Stomach (tissue), 9 donors: ENCODE data around the gene TMEM120B. TPM values are rescaled to one million over a fixed set of nuclear protein-coding genes. Genes with fewer than 3 reads are reported as not detected.
"Not testable (repeated sequence)": the region's sequence is repeated elsewhere in the genome, so short reads cannot be mapped to it uniquely, and the experiment has no call there.

Source experiments
- DNase-seq, 2 donors: peaks; one replicate each; pipeline versions ENCODE4 v3.0.0 to v3.0.0-alpha.2; 2013 to 2019
- H3K27ac ChIP-seq, 5 donors: fragments of 200-600 bp in 4 of 5; sonication (generic) in 4 of 5; one replicate each; pipeline ENCODE4 v1.5.1; 2013 to 2019; ENCODE audit warnings: mild to moderate bottlenecking in 1 of 5, moderate library complexity in 1 of 5
- H3K27me3 ChIP-seq, 3 donors: fragments of 200-600 bp; sonication (generic); one replicate each; pipeline ENCODE4 v1.5.1; 2017 to 2019; ENCODE audit warnings: mixed run types in 1 of 3
- H3K36me3 ChIP-seq, 4 donors: fragments of 200-600 bp; sonication (generic); 1 replicate in 3 of 4; 2 replicates in 1 of 4; pipeline ENCODE4 v1.5.1; 2016 to 2019
- H3K4me1 ChIP-seq, 4 donors: fragments of 200-600 bp; sonication (generic); one replicate each; pipeline ENCODE4 v1.5.1; 2016 to 2019
- H3K4me3 ChIP-seq, 4 donors: fragments of 200-600 bp; sonication (generic) in 3 of 4; one replicate each; pipeline ENCODE4 v1.5.1; 2016 to 2019; ENCODE audit warnings: mild to moderate bottlenecking in 1 of 4
- H3K9me3 ChIP-seq, 4 donors: fragments of 200-600 bp; sonication (generic); one replicate each; pipeline ENCODE4 v1.5.1; 2016 to 2019
- CTCF ChIP-seq, 7 experiments: fragments of 450-650 bp in 4 of 7; fragments of 200-600 bp in 3 of 7; sonication (generic) in 3 of 7; IDR thresholded peaks; one replicate each; pipeline ENCODE4 v1.5.1; 2016 to 2019; ENCODE audit warnings: antibody characterized with exemption in 7 of 7, control low read depth in 2 of 7, mild to moderate bottlenecking in 1 of 7
- EP300 ChIP-seq: sonication (generic); formaldehyde crosslinking; IDR thresholded peaks from one replicate; pipeline ENCODE4 v1.6.1; 2017; ENCODE audit warnings: antibody characterized with exemption
- POLR2A ChIP-seq, 4 donors: fragments of 450-650 bp; IDR thresholded peaks; one replicate each; pipeline ENCODE4 v1.6.1; 2016; ENCODE audit warnings: antibody characterized with exemption in 4 of 4, control low read depth in 2 of 4, mild to moderate bottlenecking in 1 of 4, moderate library complexity in 1 of 4
- POLR2AphosphoS5 ChIP-seq, 3 donors: sonication (generic); formaldehyde crosslinking; IDR thresholded peaks; one replicate each; pipeline ENCODE4 v1.6.1; 2016; ENCODE audit warnings: antibody characterized with exemption in 3 of 3
- WGBS, 5 donors: extraction: QIAGEN DNeasy Blood & Tissue Kit in 3 of 5; methylation state at CpG; one replicate each; pipeline versions ENCODE4 v1.1.5 to v1.1.7; 2013 to 2018; 5-methylcytosine and 5-hydroxymethylcytosine counted together
- intact Hi-C: fragments of 100-400 bp; cut with DNase I; formaldehyde crosslinking; loops from one replicate; pipeline ENCODE4 v1.15.1; 2023; ENCODE audit warnings: low total_unique reads
- polyA plus RNA-seq, 3 donors: library from polyadenylated mRNA; stranded (reverse); fragments of 200-250 nt; gene quantifications; one replicate each; pipeline ENCODE4 v1.2.3, GENCODE V29; 2013
- total RNA-seq, 5 donors: library from RNA; depleted of rRNA; stranded (reverse); fragments of >200 nt; gene quantifications; one replicate each; pipeline versions ENCODE4 v1.1.0 to v1.2.3, GENCODE V29; 2014 to 2016
- donor health status: healthy with polysubstance abuse.
- donor health status: Bipolar disorder and iron deficiency.
- donor health status: healthy.

TMEM120B gene
- total and polyA plus RNA-seq, 8 donors = 0.58 to 11.6 (median 4.4) TPM

GRCh38 chr12:121701667-121702277, 10.8 kb upstream of the TMEM120B start:
- no peaks in the 10 kb centered on the region for H3K27me3 ChIP-seq
- H3K4me1 ChIP-seq = peaks cover 6 to 21% (median 15%) of the 10 kb centered on the region in 4 donors
- intact Hi-C loops = no loop called here
- 86 to 95% (median 90%) methylated on average over 3 of the region's 3 CpGs for WGBS, 5 donors
- TF ChIP-seq POLR2AphosphoS5 (IDR thresholded peaks at IDR 0.05) (no peak), EP300 (no peak), CTCF (IDR thresholded peaks at IDR 0.05) (no peak), POLR2A (IDR thresholded peaks at IDR 0.05) (no peak)
- H3K36me3 ChIP-seq = no peaks in the 10 kb centered on the region
- DNase-seq = no peak
- H3K4me3 ChIP-seq = no peak overlapping the region
- H3K27ac ChIP-seq = peak overlapping the region in 3 of 5 donors; percentile 28 to 69 (median 29)
- no peaks in the 10 kb centered on the region for H3K9me3 ChIP-seq

GRCh38 chr12:121702944-121703343, 9.6 kb upstream of the TMEM120B start:
- no peak overlapping the region for H3K27ac ChIP-seq
- DNase-seq = no peak
- H3K9me3 ChIP-seq = no peaks in the 10 kb centered on the region
- no peak overlapping the region for H3K4me3 ChIP-seq
- H3K27me3 ChIP-seq = no peaks in the 10 kb centered on the region
- TF ChIP-seq POLR2AphosphoS5 (IDR thresholded peaks at IDR 0.05) = no peak
- no peak for TF ChIP-seq POLR2A (IDR thresholded peaks at IDR 0.05)
- no peak for TF ChIP-seq EP300
- TF ChIP-seq CTCF (IDR thresholded peaks at IDR 0.05) = no peak
- no peaks in the 10 kb centered on the region for H3K36me3 ChIP-seq
- WGBS, 5 donors = 60 to 97% (median 94%) methylated on average over 5 to 6 of the region's 6 CpGs
- intact Hi-C loops = no loop called here
- peaks cover 0 to 16% (median 12%) of the 10 kb centered on the region in 4 donors for H3K4me1 ChIP-seq

- no peak for DNase-seq
- Histone ChIP-seq H3K27me3 (no peaks in the 10 kb centered on the region), H3K9me3 (no peaks in the 10 kb centered on the region), H3K36me3 (no peaks in the 10 kb centered on the region), H3K27ac (no peak overlapping the region), H3K4me1 (peaks cover 0 to 18% (median 12%) of the 10 kb centered on the region in 4 donors), H3K4me3 (no peak overlapping the region)
- TF ChIP-seq POLR2A (IDR thresholded peaks at IDR 0.05) (no peak), CTCF (IDR thresholded peaks at IDR 0.05) (no peak), EP300 (no peak), POLR2AphosphoS5 (IDR thresholded peaks at IDR 0.05) (no peak)
- intact Hi-C loops = no loop called here
Measured at GRCh38 chr12:121705514-121705913, 7.0 kb upstream of the TMEM120B start.

GRCh38 chr12:121708313-121709063, 4.1 kb upstream of the TMEM120B start:
- no peaks in the 10 kb centered on the region for H3K9me3 ChIP-seq
- DNase-seq = no peak
- TF ChIP-seq POLR2AphosphoS5 (IDR thresholded peaks at IDR 0.05) = no peak
- no peak for TF ChIP-seq EP300
- TF ChIP-seq POLR2A (IDR thresholded peaks at IDR 0.05) = no peak
- TF ChIP-seq CTCF (IDR thresholded peaks at IDR 0.05) = no peak
- peaks cover 12 to 24% (median 16%) of the 10 kb centered on the region in 4 donors for H3K4me1 ChIP-seq
- H3K27ac ChIP-seq = peak overlapping the region in 1 of 5 donors; percentile 24
- intact Hi-C loops = no loop called here
- 57 to 69% (median 67%) methylated on average over 7 of the region's 7 CpGs for WGBS, 5 donors
- no peaks in the 10 kb centered on the region for H3K27me3 ChIP-seq
- H3K36me3 ChIP-seq = no peaks in the 10 kb centered on the region
- H3K4me3 ChIP-seq = no peak overlapping the region

- H3K4me3 ChIP-seq, DNase-seq, H3K36me3 ChIP-seq, H3K27me3 ChIP-seq, H3K9me3 ChIP-seq, intact Hi-C loops: not testable (repeated sequence)
- 79 to 87% (median 85%) methylated on average over 8 of the region's 8 CpGs for WGBS, 5 donors
- Histone ChIP-seq H3K27ac (peak overlapping the region in 1 of 5 donors; percentile 24), H3K4me1 (peaks cover 17 to 30% (median 21%) of the 10 kb centered on the region in 4 donors)
Measured at GRCh38 chr12:121709064-121709424, 3.5 kb upstream of the TMEM120B start.
